Measurements from ENCODE around the gene FKBP1C.

DNA sequence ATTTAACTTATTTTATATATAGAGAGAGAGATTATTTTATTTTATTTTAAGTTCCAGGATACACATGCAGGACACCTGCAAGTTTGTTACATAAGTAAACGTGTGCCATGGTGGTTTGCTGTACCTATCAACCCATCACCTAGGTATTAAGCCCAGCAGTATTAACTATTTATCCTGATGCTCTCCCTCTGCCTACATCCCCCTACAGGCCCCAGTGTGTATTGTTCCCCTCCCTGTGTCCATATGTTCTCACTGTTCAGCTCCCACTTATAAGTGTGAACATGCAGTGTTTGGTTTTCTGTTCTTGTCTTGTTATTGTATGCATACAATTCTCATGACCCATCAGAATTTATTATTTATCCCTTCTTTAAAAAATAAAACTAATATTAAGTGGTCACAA lies 34.6 kb downstream of the FKBP1C start:
- TF ChIP-seq POLR2A (IDR thresholded peaks at IDR 0.05), result no peak
- TF ChIP-seq, protein P1, sequence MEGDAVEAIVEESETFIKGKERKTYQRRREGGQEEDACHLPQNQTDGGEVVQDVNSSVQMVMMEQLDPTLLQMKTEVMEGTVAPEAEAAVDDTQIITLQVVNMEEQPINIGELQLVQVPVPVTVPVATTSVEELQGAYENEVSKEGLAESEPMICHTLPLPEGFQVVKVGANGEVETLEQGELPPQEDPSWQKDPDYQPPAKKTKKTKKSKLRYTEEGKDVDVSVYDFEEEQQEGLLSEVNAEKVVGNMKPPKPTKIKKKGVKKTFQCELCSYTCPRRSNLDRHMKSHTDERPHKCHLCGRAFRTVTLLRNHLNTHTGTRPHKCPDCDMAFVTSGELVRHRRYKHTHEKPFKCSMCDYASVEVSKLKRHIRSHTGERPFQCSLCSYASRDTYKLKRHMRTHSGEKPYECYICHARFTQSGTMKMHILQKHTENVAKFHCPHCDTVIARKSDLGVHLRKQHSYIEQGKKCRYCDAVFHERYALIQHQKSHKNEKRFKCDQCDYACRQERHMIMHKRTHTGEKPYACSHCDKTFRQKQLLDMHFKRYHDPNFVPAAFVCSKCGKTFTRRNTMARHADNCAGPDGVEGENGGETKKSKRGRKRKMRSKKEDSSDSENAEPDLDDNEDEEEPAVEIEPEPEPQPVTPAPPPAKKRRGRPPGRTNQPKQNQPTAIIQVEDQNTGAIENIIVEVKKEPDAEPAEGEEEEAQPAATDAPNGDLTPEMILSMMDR (IDR thresholded peaks at IDR 0.05), result no peak
